Measurements from ENCODE around the gene PCSK1N.
"Not testable (repeated sequence)": the region's sequence is repeated elsewhere in the genome, so short reads cannot be mapped to it uniquely, and the experiment has no call there.

PCSK1N gene

DNA sequence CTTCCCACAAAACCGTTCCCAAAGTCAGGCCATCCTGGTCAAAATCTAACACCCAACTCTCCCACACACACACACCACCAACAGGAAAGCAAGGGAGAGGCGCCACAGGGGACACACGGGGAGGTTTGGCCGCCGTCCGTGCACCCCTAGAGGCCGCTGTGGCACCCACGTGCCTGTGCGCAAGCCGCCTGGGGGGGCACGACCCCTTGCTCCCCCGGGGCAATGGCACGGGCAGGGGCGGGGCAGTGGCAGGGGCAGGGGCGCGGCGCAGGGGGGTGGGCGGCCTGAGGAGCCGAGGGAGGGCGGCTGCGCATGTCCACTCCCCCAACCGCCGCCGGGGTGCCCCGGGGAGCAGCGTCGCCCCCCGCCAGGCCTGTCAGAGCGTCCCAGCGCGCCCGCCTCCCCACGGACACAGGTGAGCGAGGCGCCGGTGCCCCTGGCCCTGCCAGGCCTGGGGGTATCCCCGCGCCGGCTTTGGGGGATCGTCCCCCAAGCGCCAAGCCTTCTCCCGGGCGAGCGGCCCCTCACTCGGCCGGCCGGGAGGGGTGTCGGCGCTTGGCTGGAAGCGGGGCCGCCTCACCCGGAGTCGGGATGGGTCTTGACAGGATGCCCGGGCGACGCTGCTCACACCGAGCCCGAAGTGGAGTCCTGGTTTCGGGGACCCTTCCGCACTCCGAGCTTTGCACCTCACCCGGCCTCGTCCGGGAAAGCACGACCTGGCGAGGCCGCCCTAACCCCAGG, 9.1 kb downstream of the PCSK1N start, which contains the start of gene ERAS:
Gene ERAS (plus strand): TSS at position 379 of the 741 bp plus-strand sequence. CDS start 2,611 bp downstream, outside the sequence.
- peak in 1 of 10 donors; percentile 26 for DNase-seq
- intact Hi-C loops (cut with DNase I) = no loop called here

DNA sequence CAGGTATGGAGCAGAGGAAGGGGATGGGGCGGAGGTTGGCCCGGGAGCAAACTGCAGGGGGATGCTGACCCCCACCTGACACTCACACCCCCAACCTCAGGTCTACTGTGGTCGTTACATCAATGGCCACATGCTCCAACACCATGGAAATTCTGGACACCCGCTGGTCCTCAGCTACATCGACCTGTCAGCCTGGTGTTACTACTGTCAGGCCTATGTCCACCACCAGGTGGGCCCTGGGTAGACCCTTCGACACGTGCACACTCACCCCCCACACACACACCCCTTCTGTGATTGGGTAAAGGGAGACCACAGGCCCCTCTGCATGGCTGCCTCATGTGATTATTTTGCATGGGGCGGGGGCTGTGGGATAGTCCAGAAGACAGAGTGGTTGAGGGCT, 11.3 kb downstream of the PCSK1N start:
- intact Hi-C loops (cut with DNase I) = no loop called here

DNA sequence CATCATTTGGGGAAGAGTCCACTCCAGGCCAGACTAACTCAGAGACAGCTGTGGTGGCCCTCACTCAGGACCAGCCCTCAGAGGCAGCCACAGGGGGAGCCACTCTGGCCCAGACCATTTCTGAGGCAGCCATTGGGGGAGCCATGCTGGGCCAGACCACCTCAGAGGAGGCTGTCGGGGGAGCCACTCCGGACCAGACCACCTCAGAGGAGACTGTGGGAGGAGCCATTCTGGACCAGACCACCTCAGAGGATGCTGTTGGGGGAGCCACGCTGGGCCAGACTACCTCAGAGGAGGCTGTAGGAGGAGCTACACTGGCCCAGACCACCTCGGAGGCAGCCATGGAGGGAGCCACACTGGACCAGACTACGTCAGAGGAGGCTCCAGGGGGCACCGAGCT, 12.4 kb downstream of the PCSK1N start:
- peak in 6 of 10 donors; percentile 34 to 89 (median 62) for DNase-seq
- intact Hi-C loops (cut with DNase I) = no loop called here

More for the DNA sequence above, 11.3 kb downstream of the PCSK1N start:
- DNase-seq = peak in 1 of 10 donors; percentile 65

DNA sequence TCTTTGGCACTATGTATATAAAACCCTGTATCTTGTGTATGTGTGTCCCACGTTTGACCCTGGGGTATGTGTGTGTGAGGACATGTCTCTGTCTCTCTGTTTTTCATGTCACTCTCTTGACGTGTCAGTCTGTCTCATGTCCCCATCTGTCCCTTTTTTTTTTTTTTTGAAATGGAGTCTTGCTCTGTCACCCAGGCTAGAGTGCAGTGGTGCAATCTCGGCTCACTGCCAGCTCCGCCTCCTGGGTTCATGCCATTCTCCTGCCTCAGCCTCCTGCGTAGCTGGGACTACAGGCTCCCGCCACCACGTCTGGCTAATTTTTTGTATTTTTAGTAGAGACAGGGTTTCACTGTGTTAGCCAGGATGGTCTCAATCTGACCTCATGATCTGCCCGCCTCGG, 16.0 kb downstream of the PCSK1N start:
- DNase-seq; intact Hi-C loops (cut with DNase I): not testable (repeated sequence)

DNA sequence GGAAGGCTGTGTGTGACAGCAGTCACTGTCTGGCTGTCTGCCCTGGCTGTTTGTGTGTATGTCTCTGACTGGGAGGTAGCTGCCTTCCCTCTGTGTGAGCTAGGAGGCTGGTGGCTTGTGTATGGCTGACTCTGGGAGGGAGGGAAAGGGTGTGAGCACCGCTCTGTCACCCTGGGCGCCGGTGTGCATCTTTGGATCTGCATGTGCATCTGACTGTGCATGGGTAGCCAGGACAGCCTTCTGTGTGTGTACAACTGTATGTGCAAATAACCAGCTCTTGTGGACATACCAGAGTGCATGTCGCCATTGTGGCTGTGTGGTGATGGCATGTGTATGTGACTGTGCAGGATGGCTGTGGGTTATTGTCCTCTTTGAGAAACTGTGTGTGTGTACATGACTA, 16.5 kb downstream of the PCSK1N start:
- peak in 1 of 10 donors; percentile 43 for DNase-seq
- intact Hi-C loops (cut with DNase I) = no loop called here

DNA sequence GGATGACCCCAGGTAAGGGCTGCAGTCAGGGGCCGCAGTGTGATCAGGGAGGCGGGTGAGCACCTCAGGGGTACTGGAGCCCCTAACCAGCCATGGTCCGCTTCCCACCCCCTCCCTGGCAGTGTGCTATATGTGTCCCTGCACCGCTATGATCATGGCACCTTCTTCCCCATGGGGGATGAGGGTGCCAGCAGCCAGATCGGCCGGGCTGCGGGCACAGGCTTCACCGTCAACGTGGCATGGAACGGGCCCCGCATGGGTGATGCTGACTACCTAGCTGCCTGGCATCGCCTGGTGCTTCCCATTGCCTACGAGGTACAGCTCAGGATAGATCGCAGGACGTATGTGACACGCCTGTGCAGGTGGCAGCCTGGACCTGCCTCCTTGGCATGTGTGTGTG, 17.3 kb downstream of the PCSK1N start:
- DNase-seq = peak in 1 of 10 donors; percentile 60
- intact Hi-C loops (cut with DNase I) = no loop called here

DNA sequence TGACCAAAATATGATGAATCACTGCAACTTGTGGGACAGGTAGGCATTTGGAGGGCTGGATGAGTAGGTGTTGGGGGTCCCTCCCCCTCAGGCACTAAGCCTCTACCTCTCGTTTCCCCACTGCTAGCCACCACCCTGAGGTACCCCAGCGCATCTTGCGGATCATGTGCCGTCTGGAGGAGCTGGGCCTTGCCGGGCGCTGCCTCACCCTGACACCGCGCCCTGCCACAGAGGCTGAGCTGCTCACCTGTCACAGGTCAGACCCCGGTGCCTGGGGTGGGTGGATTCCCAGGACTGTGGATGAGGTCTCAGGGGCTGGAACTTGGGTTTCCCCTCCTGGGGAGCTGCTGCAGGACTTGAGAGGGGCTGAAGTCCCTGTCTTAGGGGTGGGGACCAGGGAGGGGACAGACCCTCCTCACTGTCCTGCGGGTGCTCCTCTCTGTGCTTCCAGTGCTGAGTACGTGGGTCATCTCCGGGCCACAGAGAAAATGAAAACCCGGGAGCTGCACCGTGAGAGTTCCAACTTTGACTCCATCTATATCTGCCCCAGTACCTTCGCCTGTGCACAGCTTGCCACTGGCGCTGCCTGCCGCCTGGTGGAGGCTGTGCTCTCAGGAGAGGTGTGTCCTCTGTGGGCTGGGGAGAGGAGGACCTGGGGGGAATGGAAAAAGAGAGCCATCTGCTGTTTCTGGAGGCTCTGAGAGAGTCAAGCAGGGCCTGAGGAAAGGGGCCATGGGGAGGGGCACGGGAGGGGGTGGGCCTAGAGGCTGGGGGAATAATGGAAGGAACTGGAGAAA, 19.2 kb downstream of the PCSK1N start:
- DNase-seq = peak in 2 of 10 donors; percentile 71 to 73
- intact Hi-C loops (cut with DNase I) = no loop called here

DNA sequence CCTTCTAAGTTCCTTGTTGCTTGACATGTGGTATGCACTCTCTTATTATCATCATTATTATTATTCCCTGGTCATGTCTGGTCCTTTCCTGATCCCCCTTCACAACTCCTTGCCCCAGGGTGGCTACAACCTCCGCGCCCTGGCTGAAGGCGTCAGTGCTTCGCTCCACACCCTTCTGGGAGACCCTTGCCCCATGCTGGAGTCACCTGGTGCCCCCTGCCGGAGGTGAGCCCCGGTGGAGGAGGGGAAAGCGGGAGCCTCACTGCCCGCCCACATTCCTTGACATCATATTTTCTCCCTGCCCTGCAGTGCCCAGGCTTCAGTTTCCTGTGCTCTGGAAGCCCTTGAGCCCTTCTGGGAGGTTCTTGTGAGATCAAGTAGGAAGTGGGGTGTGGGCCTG, 20.1 kb downstream of the PCSK1N start:
- intact Hi-C loops (cut with DNase I) = no loop called here
- peak in 1 of 10 donors; percentile 69 for DNase-seq

DNA sequence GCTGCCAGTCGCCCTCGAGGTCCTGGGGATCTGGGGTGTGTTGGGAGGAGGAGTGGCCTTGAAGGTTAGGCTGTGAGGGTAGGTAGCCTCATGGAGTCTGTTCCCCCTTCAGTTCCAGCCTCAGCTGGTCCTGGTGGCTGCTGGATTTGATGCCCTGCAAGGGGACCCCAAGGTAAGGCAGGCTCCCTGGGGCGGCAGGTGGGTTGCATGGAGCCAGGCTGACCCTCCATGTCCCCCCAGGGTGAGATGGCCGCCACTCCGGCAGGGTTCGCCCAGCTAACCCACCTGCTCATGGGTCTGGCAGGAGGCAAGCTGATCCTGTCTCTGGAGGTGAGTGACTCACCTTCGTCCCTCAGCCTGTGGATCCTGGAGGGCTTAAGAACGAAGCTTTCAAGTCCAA, 20.7 kb downstream of the PCSK1N start:
- intact Hi-C loops (cut with DNase I) = no loop called here
- peak in 1 of 10 donors; percentile 59 for DNase-seq

DNA sequence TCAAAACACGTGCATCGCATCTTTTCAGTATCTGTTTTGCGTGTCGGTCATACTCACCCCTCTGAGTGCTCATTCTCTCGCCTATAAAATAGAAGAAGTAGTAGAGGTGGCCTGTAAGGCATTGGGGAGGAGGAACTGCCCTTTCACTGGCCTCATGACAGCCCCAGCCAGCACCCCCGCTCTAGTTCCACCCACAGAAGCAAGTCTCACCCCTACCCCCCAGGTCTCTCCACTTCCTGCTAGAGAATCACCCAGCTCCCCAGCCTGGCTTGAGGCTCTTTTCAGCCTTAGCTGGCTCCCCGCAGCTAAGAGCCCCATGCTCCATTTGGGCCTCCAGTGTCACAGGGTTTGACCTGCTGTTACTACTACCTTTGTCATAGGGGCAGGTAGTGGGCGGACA, 21.8 kb downstream of the PCSK1N start:
- intact Hi-C loops (cut with DNase I) = no loop called here
- peak in 1 of 10 donors; percentile 65 for DNase-seq

DNA sequence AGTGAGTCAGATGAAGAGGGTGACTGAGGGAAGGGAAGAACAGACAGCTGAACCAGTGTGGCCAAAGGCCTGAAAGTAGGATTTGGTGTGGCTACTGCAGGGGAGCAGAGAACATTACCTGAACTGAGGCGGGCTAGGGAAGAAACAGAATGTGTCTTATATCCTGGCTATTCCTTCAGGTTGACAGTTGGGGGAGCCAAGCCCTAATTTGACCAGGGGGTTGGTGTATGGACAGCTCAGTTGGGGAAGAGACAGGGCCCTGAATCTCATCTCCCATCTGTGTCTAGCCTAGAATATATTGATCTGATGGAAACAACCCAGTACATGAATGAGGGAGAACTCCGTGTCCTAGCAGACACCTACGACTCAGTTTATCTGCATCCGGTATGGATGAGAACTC, 29.3 kb downstream of the PCSK1N start:
- intact Hi-C loops (cut with DNase I) = no loop called here

DNA sequence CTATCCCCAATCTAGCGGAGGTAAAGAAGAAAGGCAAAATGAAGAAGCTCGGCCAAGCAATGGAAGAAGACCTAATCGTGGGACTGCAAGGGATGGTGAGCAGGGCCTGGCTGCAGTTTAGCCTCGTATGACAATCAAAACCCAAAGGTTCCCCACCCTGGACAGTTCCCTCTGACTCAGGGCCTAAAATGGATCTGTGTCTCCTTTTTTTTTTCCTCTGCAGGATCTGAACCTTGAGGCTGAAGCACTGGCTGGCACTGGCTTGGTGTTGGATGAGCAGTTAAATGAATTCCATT, 32.6 kb downstream of the PCSK1N start:
- intact Hi-C loops (cut with DNase I) = no loop called here

More for the DNA sequence above, 29.3 kb downstream of the PCSK1N start:
- no peak for DNase-seq

DNA sequence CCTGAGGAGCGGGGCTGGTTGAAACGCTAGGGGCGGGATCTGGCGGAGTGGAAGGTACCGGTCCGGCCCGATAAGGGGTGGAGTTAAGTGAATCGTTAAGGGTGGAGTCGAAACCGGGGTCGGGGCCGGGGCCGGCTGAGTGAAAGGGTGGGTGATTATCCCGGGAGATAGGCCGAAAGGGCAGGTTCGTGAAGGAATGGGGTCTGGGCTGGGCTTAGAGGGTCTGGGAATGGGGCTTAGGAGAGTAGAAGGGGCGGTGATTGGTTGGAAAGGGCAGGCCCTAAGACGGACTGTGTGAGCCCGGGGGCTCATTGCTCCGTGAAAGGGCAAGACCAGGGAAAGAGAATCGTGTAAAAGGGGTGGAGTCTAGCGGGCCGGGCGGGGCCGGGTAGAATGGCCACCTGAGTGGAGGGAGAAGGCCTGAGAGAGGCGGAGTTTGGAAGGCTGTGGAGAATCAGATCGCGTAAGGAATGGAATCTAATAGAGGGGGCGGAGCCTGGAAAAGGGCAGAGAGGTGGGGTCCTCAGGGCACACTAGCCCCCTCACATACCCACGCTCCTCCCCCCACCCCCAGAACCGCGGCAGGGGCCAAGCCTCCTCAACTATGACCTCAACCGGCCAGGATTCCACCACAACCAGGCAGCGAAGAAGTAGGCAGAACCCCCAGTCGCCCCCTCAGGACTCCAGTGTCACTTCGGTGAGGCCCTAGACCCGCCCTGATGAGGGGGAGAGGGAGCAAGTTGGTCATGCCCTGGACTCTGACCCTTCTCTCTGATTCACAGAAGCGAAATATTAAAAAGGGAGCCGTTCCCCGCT, 33.1 kb downstream of the PCSK1N start:
- intact Hi-C loops (cut with DNase I) = no loop called here
- peak in 6 of 10 donors; percentile 16 to 91 (median 32) for DNase-seq

More for the DNA sequence above, 32.6 kb downstream of the PCSK1N start:
- DNase-seq = peak in 1 of 10 donors; percentile 44

DNA sequence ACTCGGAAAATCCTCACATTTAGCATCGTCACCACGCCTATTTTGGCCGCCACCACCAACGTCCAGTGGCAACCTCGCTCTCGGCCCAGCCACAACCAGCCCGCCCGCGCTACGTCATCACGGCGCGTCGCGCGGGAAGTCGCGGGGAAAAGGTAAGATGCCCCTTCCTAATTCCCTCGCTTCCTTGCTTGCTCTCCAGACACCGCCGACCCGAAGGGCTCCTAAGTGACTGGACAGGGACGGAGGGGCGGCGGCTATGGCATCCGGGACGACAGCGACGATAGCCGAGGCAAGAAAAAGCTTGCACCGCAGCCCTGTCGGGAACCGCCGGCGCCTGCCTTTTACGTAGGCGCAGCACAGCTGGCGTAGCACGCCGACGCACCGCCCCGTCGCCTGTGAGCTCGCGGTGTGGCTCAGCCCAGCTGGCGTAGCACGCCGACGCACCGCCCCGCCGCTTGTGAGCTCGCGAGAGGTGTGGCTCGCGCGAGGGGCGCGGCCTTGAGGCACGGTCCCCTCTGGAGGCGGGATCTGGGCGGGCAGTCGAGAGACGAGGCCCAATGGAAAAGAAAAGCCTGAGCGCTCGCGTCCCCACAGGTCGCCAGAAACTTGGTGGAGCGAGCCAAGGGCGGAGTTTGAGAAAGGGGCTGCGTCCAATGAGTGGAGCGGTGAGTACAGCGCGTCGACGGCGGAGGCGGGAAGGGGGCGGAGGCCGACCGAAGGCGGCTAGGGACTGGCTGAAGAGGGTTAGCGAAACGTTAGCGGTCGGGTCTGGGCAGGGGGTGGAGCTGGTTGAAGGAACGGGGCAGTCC, 33.9 kb downstream of the PCSK1N start, which contains the start of gene HDAC6:
Gene HDAC6 (plus strand): TSS at position 788 of the 809 bp plus-strand sequence. CDS start 626 bp downstream, outside the sequence.
- DNase-seq = peak; percentile 86 to 100 (median 96)
- intact Hi-C loops (cut with DNase I) = loop anchor here (2.0 kb wide), 2 partner anchors 65 to 125 kb away; no protein-coding TSS in a partner anchor

DNA sequence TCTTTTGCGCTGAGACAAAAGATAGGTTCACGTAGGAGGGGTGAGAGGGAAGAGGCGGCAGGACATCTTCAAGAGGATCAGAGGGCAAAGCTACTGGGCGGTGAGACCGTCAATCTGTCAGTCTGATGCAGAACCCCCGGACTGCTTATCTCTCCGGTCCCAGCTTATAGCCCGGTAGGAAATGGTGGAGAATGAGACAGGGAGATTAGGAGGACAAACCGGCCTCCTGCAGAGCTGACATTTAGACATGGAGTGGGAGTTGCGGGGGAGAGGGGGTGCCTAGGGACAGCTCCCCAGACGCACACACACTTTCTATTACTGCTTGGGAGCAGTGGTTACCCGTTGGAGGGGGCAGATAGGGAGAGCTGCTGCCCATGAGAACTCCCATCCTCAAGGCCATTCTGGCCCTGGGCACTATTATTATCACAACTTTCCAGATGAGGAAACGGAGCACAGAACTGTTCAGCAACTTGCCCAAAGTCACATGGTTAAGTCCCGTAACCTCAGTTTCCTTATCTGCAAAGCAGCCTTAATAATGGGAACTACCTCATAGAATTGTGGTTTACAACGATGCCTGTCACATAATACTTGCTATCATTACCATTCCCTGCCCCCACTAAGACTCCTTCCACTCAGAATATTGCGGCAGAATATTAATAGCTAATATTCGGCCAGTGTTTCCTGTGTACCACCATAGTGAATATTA, 34.7 kb downstream of the PCSK1N start:
- no peak for DNase-seq
- intact Hi-C loops (cut with DNase I) = loop anchor here (2.0 kb wide), 2 partner anchors 64 to 124 kb away; no protein-coding TSS in a partner anchor

DNA sequence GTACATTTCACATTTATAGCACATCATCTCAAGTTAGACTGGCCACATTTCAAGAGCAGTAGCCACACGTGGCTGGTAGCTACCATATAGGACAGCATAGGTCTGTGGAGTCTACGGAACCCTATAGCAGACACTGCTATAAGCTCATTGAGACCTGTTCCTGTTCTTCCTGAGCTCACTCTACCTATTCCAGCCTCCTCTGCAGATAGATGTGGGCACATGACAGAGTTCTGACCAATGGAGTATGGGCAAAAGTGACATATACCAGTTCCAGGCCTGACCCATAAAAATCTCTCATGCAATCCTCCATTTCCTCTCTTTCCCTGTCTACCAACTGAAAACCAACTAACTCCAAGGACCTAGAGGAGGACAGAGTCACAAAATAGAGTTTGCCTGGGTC, 37.1 kb downstream of the PCSK1N start:
- intact Hi-C loops (cut with DNase I) = no loop called here

DNA sequence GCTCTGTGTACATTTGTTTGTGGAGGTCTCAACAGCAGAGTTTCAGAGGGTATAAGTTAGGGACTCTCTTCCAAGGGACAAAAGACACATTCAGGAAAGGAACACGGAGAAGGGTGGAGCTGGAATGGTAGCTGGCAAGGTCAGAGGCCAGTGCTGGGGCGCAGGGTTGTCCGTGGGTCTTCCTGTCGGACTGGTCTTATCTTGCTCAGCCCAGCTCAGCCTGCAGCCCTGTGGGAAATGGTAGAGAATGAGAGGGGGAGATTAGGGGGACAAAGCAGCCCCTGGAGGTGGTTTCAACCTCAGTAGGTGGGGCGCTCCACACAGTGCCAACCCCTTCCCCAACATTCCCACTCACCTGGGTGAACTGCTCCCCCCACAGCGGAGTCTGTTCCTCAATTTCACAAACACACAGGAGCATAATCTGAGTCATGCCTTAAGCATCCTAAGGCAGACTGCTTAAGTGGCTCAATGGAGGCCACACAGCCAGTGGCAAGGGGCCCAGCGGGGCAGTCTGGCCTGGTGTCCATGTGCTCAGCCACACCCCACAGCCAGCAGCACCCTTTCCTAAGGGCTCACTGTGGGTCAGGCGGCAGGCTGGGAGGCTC, 40.4 kb downstream of the PCSK1N start:
- intact Hi-C loops (cut with DNase I) = no loop called here
- DNase-seq = no peak

More for the DNA sequence above, 37.1 kb downstream of the PCSK1N start:
- DNase-seq = no peak

DNA sequence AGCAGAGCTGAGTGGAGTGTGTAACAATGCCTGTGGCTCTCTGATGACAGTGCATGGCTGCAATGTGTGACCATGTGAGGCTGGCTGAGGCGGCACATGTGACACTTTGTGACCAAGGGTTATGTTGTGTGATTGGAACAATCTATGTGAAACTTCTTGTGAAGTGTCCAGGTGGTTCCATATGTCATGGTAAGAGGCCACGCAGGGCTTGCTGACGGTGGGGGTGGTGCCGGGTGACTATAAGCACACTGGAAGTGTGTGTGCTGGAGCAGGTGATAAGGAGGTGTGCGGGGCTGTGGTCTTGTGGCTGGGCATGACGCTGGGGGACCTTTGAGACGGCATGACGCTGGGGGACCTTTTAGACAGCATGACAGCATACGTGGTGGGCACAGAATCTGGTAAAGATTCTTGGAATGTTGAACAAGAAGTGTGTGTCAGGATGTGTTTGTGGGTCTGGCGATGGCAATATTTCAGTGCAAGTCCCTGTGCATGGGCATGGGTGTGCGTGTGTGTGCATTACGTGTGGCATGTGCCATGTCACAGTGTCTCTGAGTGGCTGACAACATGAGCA, 41.0 kb downstream of the PCSK1N start:
- intact Hi-C loops (cut with DNase I) = no loop called here
- DNase-seq = no peak
